Loucy (cell line): ENCODE results near the gene RNF152.

Experiments
- H2AFZ ChIP-seq: fragments of 200-600 bp; sonication (generic); 2 replicates; pipeline ENCODE4 v1.6.0; 2016; ENCODE audit warnings: antibody characterized with exemption, mild to moderate bottlenecking, low read length, moderate library complexity
- H3F3A ChIP-seq: fragments of 200-600 bp; 2 replicates; pipeline ENCODE4 v1.6.0; 2016; ENCODE audit warnings: antibody characterized with exemption, low read depth, mild to moderate bottlenecking
- H3K27me3 ChIP-seq: fragments of 200-600 bp; sonication (generic); 2 replicates; pipeline ENCODE4 v1.6.1; 2014; ENCODE audit warnings: low read length, mild to moderate bottlenecking; ENCODE audit not compliant: insufficient read depth, poor library complexity, severe bottlenecking
- H3K36me3 ChIP-seq: fragments of 200-600 bp; sonication (generic); 2 replicates; pipeline ENCODE4 v1.6.1; 2016; ENCODE audit warnings: low read length; ENCODE audit not compliant: insufficient read depth
- H3K4me1 ChIP-seq: fragments of 200-600 bp; sonication (generic); 2 replicates; pipeline ENCODE4 v1.5.1; 2014; ENCODE audit warnings: low read length, mild to moderate bottlenecking; ENCODE audit not compliant: insufficient read depth, poor library complexity, severe bottlenecking
- H3K4me2 ChIP-seq: fragments of 200-600 bp; sonication (generic); 2 replicates; pipeline ENCODE4 v1.6.0; 2014; ENCODE audit warnings: antibody characterized with exemption, low read length, low read depth, mild to moderate bottlenecking; ENCODE audit not compliant: poor library complexity, severe bottlenecking
- H3K4me3 ChIP-seq: fragments of 200-600 bp; sonication (generic); 2 replicates; pipeline ENCODE4 v1.5.1; 2014; ENCODE audit warnings: low read length, mild to moderate bottlenecking, mixed read lengths; ENCODE audit not compliant: poor library complexity, severe bottlenecking
- H3K79me2 ChIP-seq: fragments of 200-600 bp; sonication (generic); 2 replicates; pipeline ENCODE4 v1.6.1; 2014; ENCODE audit warnings: low read length; ENCODE audit not compliant: insufficient read depth
- H3K9ac ChIP-seq: fragments of 200-600 bp; sonication (generic); 2 replicates; pipeline ENCODE4 v1.6.0; 2014; ENCODE audit warnings: mild to moderate bottlenecking, low read depth, low read length, moderate library complexity; ENCODE audit not compliant: poor library complexity, severe bottlenecking
- H3K9me2 ChIP-seq: fragments of 200-600 bp; sonication (generic); replicated peaks from 2 replicates; pipeline ENCODE4 v1.6.1; 2016; ENCODE audit warnings: low read depth, low read length, mixed read lengths
- H3K9me3 ChIP-seq: fragments of 200-600 bp; sonication (generic); 2 replicates; pipeline ENCODE4 v1.6.1; 2014; ENCODE audit warnings: mild to moderate bottlenecking, antibody characterized with exemption, low read length, low read depth; ENCODE audit not compliant: insufficient read depth
- H4K20me1 ChIP-seq: fragments of 200-600 bp; sonication (generic); 2 replicates; pipeline ENCODE4 v1.6.0; 2014; ENCODE audit warnings: antibody characterized with exemption, low read length, mild to moderate bottlenecking; ENCODE audit not compliant: insufficient read depth, poor library complexity, severe bottlenecking
- CTCF ChIP-seq: fragments of 200-600 bp; sonication (generic); conservative IDR thresholded peaks from 2 replicates; pipeline ENCODE4 v1.5.1; 2014; ENCODE audit warnings: mild to moderate bottlenecking, antibody characterized with exemption, low read length
- EZH2phosphoT487 ChIP-seq: fragments of 200-600 bp; IDR thresholded peaks from 2 replicates; pipeline ENCODE4 v1.6.1; 2018; ENCODE audit warnings: antibody characterized with exemption, mild to moderate bottlenecking, moderate library complexity, borderline replicate concordance

The RNF152 gene

DNA sequence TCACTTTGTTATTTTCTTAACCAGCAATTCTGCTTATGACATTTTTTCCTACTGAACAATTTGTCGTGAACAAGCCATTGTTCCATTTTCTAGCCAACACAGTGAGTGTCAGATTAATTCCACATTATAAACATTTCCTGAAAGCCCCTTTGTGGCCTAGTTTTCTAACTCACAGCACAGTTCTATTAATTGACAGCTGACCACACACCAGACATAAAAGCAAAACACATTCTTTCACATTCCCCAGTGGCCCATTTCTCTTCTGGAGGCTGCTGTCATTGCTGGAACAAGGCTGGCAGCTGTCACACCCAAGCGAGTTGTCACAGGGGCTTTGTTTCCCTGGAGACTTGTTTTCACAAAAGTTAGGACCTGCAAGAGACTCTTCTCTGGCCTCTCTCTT, 50.7 kb downstream of the RNF152 start:
- TF ChIP-seq EZH2phosphoT487 (peak; percentile 81), CTCF (no peak)
- no peaks in the 10 kb centered on the region for H3K36me3 ChIP-seq
- H4K20me1 ChIP-seq = no peaks in the 10 kb centered on the region
- no peak overlapping the region for H3K4me3 ChIP-seq
- H3K9me2 ChIP-seq = no peaks in the 10 kb centered on the region
- no peak overlapping the region for H2AFZ ChIP-seq
- no peaks in the 10 kb centered on the region for H3K9me3 ChIP-seq
- no peak overlapping the region for H3K9ac ChIP-seq
- no peaks in the 10 kb centered on the region for H3K79me2 ChIP-seq
- no peaks in the 10 kb centered on the region; the same call in 1 of the 2 replicates for H3F3A ChIP-seq
- peaks cover 14% of the 10 kb centered on the region for H3K4me1 ChIP-seq
- peak overlapping the region; percentile 38 for H3K4me2 ChIP-seq
- H3K27me3 ChIP-seq = peaks cover 40% of the 10 kb centered on the region

DNA sequence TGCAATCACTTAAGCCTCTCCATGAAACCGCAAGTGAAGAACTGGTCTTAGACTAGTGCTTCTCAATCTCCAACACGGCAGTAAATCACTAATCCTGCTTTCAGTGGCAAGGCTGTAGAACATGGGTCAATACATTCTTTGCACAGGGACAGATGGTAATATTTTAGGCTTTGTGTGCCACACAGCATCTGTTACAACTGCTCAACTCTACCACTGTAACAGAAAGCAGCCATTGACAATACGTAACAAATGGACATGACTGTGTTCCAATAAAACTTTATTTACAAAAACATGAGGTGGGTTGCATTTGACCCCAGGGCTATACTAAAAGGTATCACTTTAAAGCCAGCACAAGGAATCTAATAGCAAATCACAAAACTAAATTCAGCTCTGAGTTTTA, 51.1 kb downstream of the RNF152 start:
- Histone ChIP-seq H3K79me2 (no peaks in the 10 kb centered on the region), H4K20me1 (no peaks in the 10 kb centered on the region), H3K4me2 (peak overlapping the region; percentile 38), H3K27me3 (peaks cover 36% of the 10 kb centered on the region), H3K36me3 (no peaks in the 10 kb centered on the region), H3K4me1 (peaks cover 14% of the 10 kb centered on the region), H3K9ac (no peak overlapping the region), H2AFZ (no peak overlapping the region), H3F3A (no peaks in the 10 kb centered on the region; the same call in 1 of the 2 replicates), H3K9me2 (no peaks in the 10 kb centered on the region), H3K4me3 (no peak overlapping the region), H3K9me3 (no peaks in the 10 kb centered on the region)
- TF ChIP-seq CTCF (no peak), EZH2phosphoT487 (no peak)

GRCh38 chr18:61840324-61840723, 52.5 kb downstream of the RNF152 start:
- Histone ChIP-seq H3K36me3 (no peaks in the 10 kb centered on the region), H4K20me1 (no peaks in the 10 kb centered on the region), H3K9me3 (0 out of 2 replicates have a peak, but pooled peaks cover 3% of the 10 kb centered on the region), H3K9me2 (no peaks in the 10 kb centered on the region), H3K79me2 (no peaks in the 10 kb centered on the region), H2AFZ (no peak overlapping the region), H3K4me3 (no peak overlapping the region), H3K4me1 (peaks cover 14% of the 10 kb centered on the region), H3F3A (no peaks in the 10 kb centered on the region; the same call in 1 of the 2 replicates), H3K4me2 (no peak overlapping the region), H3K9ac (no peak overlapping the region), H3K27me3 (peaks cover 22% of the 10 kb centered on the region)
- TF ChIP-seq EZH2phosphoT487 = no peak

DNA sequence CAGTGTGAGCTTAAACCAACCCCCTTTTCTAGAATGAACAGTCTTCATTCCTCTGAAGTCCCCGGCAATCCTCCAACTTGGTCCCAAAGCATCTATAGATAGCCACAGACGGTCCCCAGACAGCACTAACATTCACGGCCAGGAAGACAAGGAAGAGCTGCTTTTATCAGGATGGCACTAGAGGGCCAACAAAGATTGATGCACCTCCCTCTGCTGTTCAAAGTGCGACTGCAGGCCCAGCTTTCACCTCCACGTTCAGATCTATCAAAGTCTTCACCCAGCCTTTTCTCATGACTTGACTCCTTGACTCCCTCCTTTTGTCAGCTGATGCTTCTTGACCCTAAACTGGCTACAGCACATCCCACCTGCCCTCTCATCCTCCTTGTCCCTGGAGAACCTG, 54.3 kb downstream of the RNF152 start:
- Histone ChIP-seq H3F3A (no peaks in the 10 kb centered on the region; the same call in 1 of the 2 replicates), H3K4me1 (peaks cover 25% of the 10 kb centered on the region), H3K9ac (no peak overlapping the region), H3K27me3 (peaks cover 22% of the 10 kb centered on the region), H2AFZ (no peak overlapping the region), H3K4me3 (no peak overlapping the region), H3K9me3 (0 out of 2 replicates have a peak, but pooled peaks cover 3% of the 10 kb centered on the region), H3K36me3 (no peaks in the 10 kb centered on the region), H3K79me2 (no peaks in the 10 kb centered on the region), H4K20me1 (no peaks in the 10 kb centered on the region), H3K9me2 (no peaks in the 10 kb centered on the region), H3K4me2 (no peak overlapping the region)
- TF ChIP-seq EZH2phosphoT487 (no peak), CTCF (peak; percentile 27; the same call in 1 of the 2 replicates)
